ENCODE data around the gene BDH1.
A peak's percentile ranks its signal among the peaks of the same experiment; 100 is the strongest.
"Not testable (repeated sequence)": the region's sequence is repeated elsewhere in the genome, so short reads cannot be mapped to it uniquely, and the experiment has no call there.

Gene BDH1

GRCh38 chr3:197577366-197578074 is 21.8 kb upstream of the BDH1 start:
- DNase-seq: no peak

GRCh38 chr3:197576838-197577237 is 21.1 kb upstream of the BDH1 start:
- DNase-seq: no peak

GRCh38 chr3:197575362-197575761 is 19.6 kb upstream of the BDH1 start:
- DNase-seq: no peak

GRCh38 chr3:197574396-197574991 is 18.7 kb upstream of the BDH1 start:
- not testable (repeated sequence) for DNase-seq

- DNase-seq: no peak
Measured at GRCh38 chr3:197573048-197573767, 17.4 kb upstream of the BDH1 start.

GRCh38 chr3:197571880-197572172 is 16.1 kb upstream of the BDH1 start:
- not testable (repeated sequence) for DNase-seq

- not testable (repeated sequence) for DNase-seq
Measured at GRCh38 chr3:197571074-197571879, 15.5 kb upstream of the BDH1 start.

- DNase-seq: not testable (repeated sequence)
Measured at GRCh38 chr3:197569433-197569832, 13.7 kb upstream of the BDH1 start.

- DNase-seq: no peak
Measured at GRCh38 chr3:197567904-197568681, 12.3 kb upstream of the BDH1 start.

- not testable (repeated sequence) for DNase-seq
Measured at GRCh38 chr3:197566155-197566554, 10.4 kb upstream of the BDH1 start.

GRCh38 chr3:197564097-197564843 is 8.5 kb upstream of the BDH1 start:
- no peak for DNase-seq

GRCh38 chr3:197562398-197563251 is 6.9 kb upstream of the BDH1 start:
- DNase-seq: no peak

- no peak for DNase-seq
Measured at GRCh38 chr3:197561926-197562325, 6.2 kb upstream of the BDH1 start.

- DNase-seq: no peak
Measured at GRCh38 chr3:197559651-197560050, 3.9 kb upstream of the BDH1 start.

GRCh38 chr3:197554562-197555280 is 1.0 kb downstream of the BDH1 start:
- peak; percentile 93 for DNase-seq

- no peak for DNase-seq
Measured at GRCh38 chr3:197554196-197554561, 1.6 kb downstream of the BDH1 start.

- DNase-seq: no peak
Measured at GRCh38 chr3:197552198-197552597, 3.6 kb downstream of the BDH1 start.

- no peak for DNase-seq
Measured at GRCh38 chr3:197550489-197550888, 5.3 kb downstream of the BDH1 start.

- no peak for DNase-seq
Measured at GRCh38 chr3:197549261-197549885, 6.4 kb downstream of the BDH1 start.

Data from GOT3 (cell line).